Measurements from ENCODE around the gene SMAD7.
A peak's percentile ranks its signal among the peaks of the same experiment; 100 is the strongest.

SMAD7 gene

DNA sequence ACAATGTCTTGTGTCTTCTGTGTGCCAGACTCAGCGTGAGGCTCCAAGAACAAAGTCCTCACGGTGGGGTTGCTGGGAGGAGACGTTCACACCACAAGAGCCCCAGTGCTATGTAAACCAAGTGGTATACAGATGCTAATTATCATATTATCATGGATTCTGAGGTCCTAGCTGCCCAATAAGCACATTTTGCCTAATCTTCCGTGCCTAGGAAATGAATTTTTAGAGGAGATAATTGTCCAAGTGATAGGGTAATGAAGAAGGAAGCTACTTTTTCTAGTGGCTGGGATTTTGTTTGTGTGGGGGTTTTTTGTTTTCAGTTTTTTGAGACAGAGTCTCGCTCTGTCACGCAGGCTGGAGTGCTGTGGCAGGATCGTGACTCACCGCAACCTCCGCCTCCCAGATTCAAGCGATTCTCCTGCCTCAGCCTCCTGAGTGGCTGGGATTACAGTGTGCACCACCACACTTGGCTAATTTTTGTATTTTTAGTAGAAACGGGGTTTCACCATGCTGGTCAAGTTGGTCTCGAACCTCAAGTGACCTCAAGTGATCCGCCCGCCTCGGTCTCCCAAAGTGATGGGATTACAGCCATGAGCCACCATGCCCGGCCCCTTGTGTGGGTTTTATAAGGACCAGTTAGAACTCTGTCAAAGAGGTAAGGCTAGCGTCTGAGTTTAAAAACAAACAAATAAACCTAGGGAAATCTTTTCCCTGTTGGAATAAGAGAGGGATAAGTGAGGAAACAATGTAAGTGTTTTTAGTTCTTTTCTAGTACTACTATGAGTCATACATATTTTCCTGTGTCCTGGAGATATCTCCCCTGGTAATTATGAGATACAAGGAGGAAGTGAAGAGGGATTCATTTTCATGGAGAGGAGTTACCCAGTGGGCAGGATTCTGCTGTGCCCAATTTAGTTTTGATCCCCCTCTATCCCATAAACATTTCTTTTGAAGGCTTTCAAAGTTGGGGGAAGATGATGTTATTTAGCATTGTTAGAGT, 9.5 kb upstream of the SMAD7 start:
- TF ChIP-seq, protein P1, sequence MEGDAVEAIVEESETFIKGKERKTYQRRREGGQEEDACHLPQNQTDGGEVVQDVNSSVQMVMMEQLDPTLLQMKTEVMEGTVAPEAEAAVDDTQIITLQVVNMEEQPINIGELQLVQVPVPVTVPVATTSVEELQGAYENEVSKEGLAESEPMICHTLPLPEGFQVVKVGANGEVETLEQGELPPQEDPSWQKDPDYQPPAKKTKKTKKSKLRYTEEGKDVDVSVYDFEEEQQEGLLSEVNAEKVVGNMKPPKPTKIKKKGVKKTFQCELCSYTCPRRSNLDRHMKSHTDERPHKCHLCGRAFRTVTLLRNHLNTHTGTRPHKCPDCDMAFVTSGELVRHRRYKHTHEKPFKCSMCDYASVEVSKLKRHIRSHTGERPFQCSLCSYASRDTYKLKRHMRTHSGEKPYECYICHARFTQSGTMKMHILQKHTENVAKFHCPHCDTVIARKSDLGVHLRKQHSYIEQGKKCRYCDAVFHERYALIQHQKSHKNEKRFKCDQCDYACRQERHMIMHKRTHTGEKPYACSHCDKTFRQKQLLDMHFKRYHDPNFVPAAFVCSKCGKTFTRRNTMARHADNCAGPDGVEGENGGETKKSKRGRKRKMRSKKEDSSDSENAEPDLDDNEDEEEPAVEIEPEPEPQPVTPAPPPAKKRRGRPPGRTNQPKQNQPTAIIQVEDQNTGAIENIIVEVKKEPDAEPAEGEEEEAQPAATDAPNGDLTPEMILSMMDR (IDR thresholded peaks at IDR 0.05; ENCODE audit: control insufficient read depth, insufficient read depth, low read depth, low read length, missing control alignments): no peak
- DNase-seq (ENCODE audit: low read depth): no peak
- H3K4me3 ChIP-seq (ENCODE audit: control insufficient read depth, low read depth, low read length): no peak overlapping the region

DNA sequence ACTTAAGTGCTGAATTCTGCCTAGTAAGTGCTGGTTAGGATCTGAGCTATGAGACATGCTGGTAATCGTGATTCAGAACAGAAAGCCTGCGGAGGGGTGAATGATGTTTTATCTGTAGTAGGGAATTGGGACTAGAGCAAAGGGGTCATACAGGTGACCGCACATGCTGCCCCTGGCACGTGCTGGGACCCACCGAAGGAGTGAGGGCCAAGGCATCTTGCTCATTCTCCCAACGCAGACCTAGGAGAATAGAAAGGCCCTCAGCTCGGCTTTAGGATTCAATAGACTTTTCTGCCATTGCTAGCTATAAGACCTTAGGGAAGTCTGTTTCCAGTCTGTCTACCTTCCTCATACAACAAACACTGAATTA, 8.8 kb upstream of the SMAD7 start:
- DNase-seq (ENCODE audit: low read depth): no peak
- no peak overlapping the region for H3K4me3 ChIP-seq (ENCODE audit: control insufficient read depth, low read depth, low read length)
- TF ChIP-seq, protein P1 (IDR thresholded peaks at IDR 0.05; ENCODE audit: control insufficient read depth, insufficient read depth, low read depth, low read length, missing control alignments): no peak

GRCh38 chr18:48958951-48959350, 8.2 kb upstream of the SMAD7 start:
- no peak for DNase-seq (ENCODE audit: low read depth)
- H3K4me3 ChIP-seq (ENCODE audit: control insufficient read depth, low read depth, low read length): no peak overlapping the region
- TF ChIP-seq, protein P1 (IDR thresholded peaks at IDR 0.05; ENCODE audit: control insufficient read depth, insufficient read depth, low read depth, low read length, missing control alignments): no peak

DNA sequence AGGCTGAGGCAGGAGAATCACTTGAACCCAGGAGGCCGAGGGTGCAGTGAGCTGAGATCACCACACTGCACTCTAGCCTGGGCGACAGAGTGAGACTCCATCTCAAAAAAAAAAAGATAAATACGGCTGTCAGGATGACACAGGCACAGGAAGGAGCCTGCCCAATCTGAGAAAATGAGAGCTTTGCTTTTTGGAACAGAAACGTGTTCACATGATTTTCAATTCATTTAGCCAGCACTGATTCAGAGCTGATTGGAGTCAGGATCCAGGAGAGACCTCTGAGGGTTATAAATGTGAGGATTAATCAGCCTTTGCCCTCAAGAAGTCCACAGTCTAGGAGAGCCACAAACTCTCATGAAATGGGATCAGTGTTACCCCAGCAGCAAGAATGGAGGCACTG, 6.9 kb upstream of the SMAD7 start:
- TF ChIP-seq, protein P1 (IDR thresholded peaks at IDR 0.05; ENCODE audit: control insufficient read depth, insufficient read depth, low read depth, low read length, missing control alignments): no peak
- H3K4me3 ChIP-seq (ENCODE audit: control insufficient read depth, low read depth, low read length): no peak overlapping the region
- DNase-seq (ENCODE audit: low read depth): no peak

DNA sequence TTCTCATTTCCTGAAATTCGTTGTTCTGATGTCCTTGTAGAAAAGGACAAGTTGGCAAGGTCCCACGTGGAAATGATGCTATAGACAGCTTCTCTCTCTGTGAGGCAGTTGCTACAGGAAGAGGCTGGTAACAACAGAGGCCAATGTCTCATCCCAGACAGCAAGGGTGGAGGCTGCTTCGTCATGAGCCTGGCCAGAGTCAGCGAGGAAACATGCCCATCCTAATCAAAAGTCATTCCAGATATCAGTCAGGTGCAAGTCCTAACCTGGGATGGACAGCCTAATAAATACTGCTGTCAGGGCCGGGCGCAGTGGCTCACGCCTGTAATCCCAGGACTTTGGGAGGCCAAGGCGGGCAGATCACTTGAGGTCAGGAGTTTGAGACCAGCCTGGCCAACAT, 6.4 kb upstream of the SMAD7 start:
- TF ChIP-seq, protein P1 (IDR thresholded peaks at IDR 0.05; ENCODE audit: control insufficient read depth, insufficient read depth, low read depth, low read length, missing control alignments): no peak
- H3K4me3 ChIP-seq (ENCODE audit: control insufficient read depth, low read depth, low read length): no peak overlapping the region
- no peak for DNase-seq (ENCODE audit: low read depth)

GRCh38 chr18:48956356-48956755, 5.6 kb upstream of the SMAD7 start:
- peak; percentile 62 for DNase-seq (ENCODE audit: low read depth)
- no peak overlapping the region for H3K4me3 ChIP-seq (ENCODE audit: control insufficient read depth, low read depth, low read length)
- TF ChIP-seq, protein P1 (IDR thresholded peaks at IDR 0.05; ENCODE audit: control insufficient read depth, insufficient read depth, low read depth, low read length, missing control alignments): no peak

All from AG09309 (cell line).